Trophoblast cell (in vitro differentiated cells and primary cell): Measurements from ENCODE around the gene TTC12.

Experiments used
- DNase-seq, 2 donors: peaks; one replicate each; pipeline ENCODE4 v3.0.0-alpha.2; 2016
- H2AFZ ChIP-seq: 2 replicates; pipeline ENCODE4 v1.6.1; 2013; ENCODE audit warnings: low read length, moderate library complexity, mild to moderate bottlenecking; ENCODE audit not compliant: insufficient read depth, poor library complexity
- H2AK5ac ChIP-seq: 2 replicates; pipeline ENCODE4 v1.6.1; 2013; ENCODE audit warnings: mild to moderate bottlenecking, low read length
- H2BK120ac ChIP-seq: 2 replicates; pipeline ENCODE4 v1.6.1; 2013; ENCODE audit warnings: low read length, mild to moderate bottlenecking, moderate library complexity; ENCODE audit not compliant: insufficient read depth, poor library complexity
- H2BK12ac ChIP-seq: 2 replicates; pipeline ENCODE4 v1.6.1; 2013; ENCODE audit warnings: mild to moderate bottlenecking, low read length, moderate library complexity
- H2BK5ac ChIP-seq: 2 replicates; pipeline ENCODE4 v1.6.1; 2013; ENCODE audit warnings: low read length, low read depth, moderate library complexity, mild to moderate bottlenecking; ENCODE audit not compliant: poor library complexity
- H3K14ac ChIP-seq: 2 replicates; pipeline ENCODE4 v1.6.1; 2013; ENCODE audit warnings: mild to moderate bottlenecking, low read length
- H3K18ac ChIP-seq: 2 replicates; pipeline ENCODE4 v1.6.1; 2013; ENCODE audit warnings: mild to moderate bottlenecking, low read length
- H3K23ac ChIP-seq: 2 replicates; pipeline ENCODE4 v1.6.1; 2013; ENCODE audit warnings: low read length
- H3K27ac ChIP-seq: 2 replicates; pipeline ENCODE4 v1.5.1; 2013; ENCODE audit warnings: low read depth, mild to moderate bottlenecking, inconsistent platforms, low read length, moderate library complexity
- H3K27me3 ChIP-seq: 2 replicates; pipeline ENCODE4 v1.6.1; 2013; ENCODE audit warnings: inconsistent platforms, mild to moderate bottlenecking, low read length, moderate library complexity; ENCODE audit not compliant: insufficient read depth
- H3K36me3 ChIP-seq, 2 experiments: 1 replicate in 1 of 2; 2 replicates in 1 of 2; pipeline ENCODE4 v1.6.1; 2013; ENCODE audit warnings: low read length in 2 of 2, mild to moderate bottlenecking in 2 of 2, moderate library complexity in 1 of 2; ENCODE audit not compliant: insufficient read depth in 2 of 2, control insufficient read depth in 1 of 2
- H3K4ac ChIP-seq: 2 replicates; pipeline ENCODE4 v1.6.1; 2013; ENCODE audit warnings: low read depth, mild to moderate bottlenecking, low read length, moderate library complexity
- H3K4me1 ChIP-seq, 2 experiments: 1 replicate in 1 of 2; 2 replicates in 1 of 2; pipeline ENCODE4 v1.6.1; 2013; ENCODE audit warnings: low read length in 2 of 2, mild to moderate bottlenecking in 2 of 2, moderate library complexity in 1 of 2; ENCODE audit not compliant: insufficient read depth in 2 of 2, control insufficient read depth in 1 of 2
- H3K4me2 ChIP-seq: 2 replicates; pipeline ENCODE4 v1.6.1; 2013; ENCODE audit warnings: inconsistent platforms, mild to moderate bottlenecking, low read length, moderate library complexity
- H3K4me3 ChIP-seq: 2 replicates; pipeline ENCODE4 v1.5.1; 2013; ENCODE audit warnings: mild to moderate bottlenecking, low read depth, low read length, inconsistent platforms
- H3K79me1 ChIP-seq: one replicate; pipeline ENCODE4 v1.6.1; 2013; ENCODE audit warnings: low read length
- H3K79me2 ChIP-seq: 2 replicates; pipeline ENCODE4 v1.6.1; 2013; ENCODE audit warnings: low read length, mild to moderate bottlenecking; ENCODE audit not compliant: control insufficient read depth, insufficient read depth, poor library complexity
- H3K9ac ChIP-seq: 2 replicates; pipeline ENCODE4 v1.6.1; 2013; ENCODE audit warnings: mild to moderate bottlenecking, low read length
- H3K9me3 ChIP-seq: 2 replicates; pipeline ENCODE4 v1.6.1; 2013; ENCODE audit warnings: low read depth, mild to moderate bottlenecking, control low read depth, inconsistent platforms, low read length; ENCODE audit not compliant: insufficient read depth
- H4K12ac ChIP-seq: 2 replicates; pipeline ENCODE4 v1.6.1; 2013; ENCODE audit warnings: low read depth, mild to moderate bottlenecking, low read length, moderate library complexity
- H4K8ac ChIP-seq: 2 replicates; pipeline ENCODE4 v1.6.1; 2013; ENCODE audit warnings: low read depth, mild to moderate bottlenecking, low read length, moderate library complexity
- H4K91ac ChIP-seq: one replicate; pipeline ENCODE4 v1.6.1; 2013; ENCODE audit warnings: low read depth, mild to moderate bottlenecking, low read length, moderate library complexity
- WGBS: extraction: QIAGEN DNeasy Blood & Tissue Kit; methylation state at CpG from one replicate; pipeline ENCODE4 v1.1.7; 2013; ENCODE audit warnings: missing lambda C conversion rate; ENCODE audit not compliant: insufficient read length, insufficient coverage; ENCODE audit errors: extremely low coverage; 5-methylcytosine and 5-hydroxymethylcytosine counted together

TTC12 gene

GRCh38 chr11:113363996-113364641, 49.7 kb downstream of the TTC12 start:
- no CpG with 5 or more reads among the region's 7 CpGs for WGBS

DNA sequence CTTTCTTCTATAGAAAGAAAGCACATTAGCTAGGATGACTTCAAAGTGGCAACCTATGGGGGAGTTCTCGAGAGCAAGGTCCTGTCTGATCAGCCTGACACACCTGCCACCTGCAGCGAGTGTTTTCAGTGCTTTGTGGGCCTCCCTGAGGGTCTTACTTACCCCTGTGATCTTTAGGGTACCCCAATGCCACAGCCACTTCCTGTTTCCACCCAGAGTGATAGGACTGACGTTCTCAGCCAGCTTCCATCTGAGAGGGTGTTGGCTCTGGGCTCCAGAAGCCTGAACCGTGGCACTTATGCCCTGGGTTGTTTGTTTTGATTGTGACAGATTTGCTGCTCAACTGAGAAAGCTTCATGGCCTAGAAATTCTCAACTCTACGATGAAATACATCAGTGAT, 51.5 kb downstream of the TTC12 start:
- Histone ChIP-seq H3K18ac (no peak overlapping the region), H4K8ac (no peak overlapping the region), H3K4ac (no peak overlapping the region), H4K91ac (no peak overlapping the region), H3K23ac (no peak overlapping the region), H3K79me2 (no peaks in the 10 kb centered on the region), H3K27me3 (no peaks in the 10 kb centered on the region), H3K4me1 (no peaks in the 10 kb centered on the region), H3K9me3 (peaks cover 3% of the 10 kb centered on the region), H2AK5ac (no peak overlapping the region), H3K79me1 (no peaks in the 10 kb centered on the region), H2BK120ac (no peak overlapping the region), H3K27ac (no peak overlapping the region), H2AFZ (no peak overlapping the region), H2BK5ac (no peak overlapping the region), H4K12ac (no peak overlapping the region), H3K4me3 (no peak overlapping the region), H3K9ac (no peak overlapping the region), H3K4me2 (no peak overlapping the region), H2BK12ac (no peak overlapping the region), H3K36me3 (peaks cover 7 to 17% of the 10 kb centered on the region in 2 experiments), H3K14ac (no peak overlapping the region)
- DNase-seq = no peak
- no CpG with 5 or more reads among the region's 5 CpGs for WGBS

More at GRCh38 chr11:113363996-113364641, 49.7 kb downstream of the TTC12 start:
- no peaks in the 10 kb centered on the region for H3K4me1 ChIP-seq
- H3K14ac ChIP-seq = no peak overlapping the region
- no peak overlapping the region for H4K8ac ChIP-seq
- H3K36me3 ChIP-seq = peaks cover 11 to 22% of the 10 kb centered on the region in 2 experiments
- H3K9me3 ChIP-seq = peaks cover 2% of the 10 kb centered on the region
- no peak overlapping the region for H3K4ac ChIP-seq
- no peak overlapping the region for H2BK120ac ChIP-seq
- no peak overlapping the region for H4K91ac ChIP-seq
- H3K18ac ChIP-seq = no peak overlapping the region
- H2AK5ac ChIP-seq = no peak overlapping the region
- no peak overlapping the region for H4K12ac ChIP-seq
- H2AFZ ChIP-seq = no peak overlapping the region
- H3K4me2 ChIP-seq = no peak overlapping the region
- no peak overlapping the region for H2BK12ac ChIP-seq
- no peak overlapping the region for H3K27ac ChIP-seq
- H2BK5ac ChIP-seq = no peak overlapping the region
- H3K79me2 ChIP-seq = no peaks in the 10 kb centered on the region
- H3K27me3 ChIP-seq = no peaks in the 10 kb centered on the region
- H3K23ac ChIP-seq = no peak overlapping the region
- H3K79me1 ChIP-seq = no peaks in the 10 kb centered on the region
- no peak overlapping the region for H3K4me3 ChIP-seq
- H3K9ac ChIP-seq = no peak overlapping the region
- DNase-seq = no peak

DNA sequence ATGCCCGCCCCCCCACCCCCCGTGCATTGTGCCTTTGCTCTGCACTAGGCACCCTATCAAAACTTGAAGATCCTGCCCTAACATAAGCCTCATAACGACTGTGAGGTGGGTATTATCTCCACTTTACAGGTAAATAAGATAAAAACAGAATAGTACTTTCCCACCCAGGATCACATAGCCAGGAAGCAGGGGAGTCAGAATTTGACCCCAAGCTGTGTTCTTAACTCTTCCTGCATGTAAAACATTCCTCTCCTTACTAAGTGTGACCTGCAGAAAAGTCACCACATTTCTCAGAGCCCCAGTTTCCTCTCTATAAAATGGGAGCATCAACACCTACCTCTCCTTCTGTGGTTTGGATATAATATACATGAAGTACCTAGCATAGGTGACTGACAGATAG, 55.0 kb downstream of the TTC12 start:
- no peak overlapping the region for H3K14ac ChIP-seq
- no CpG with 5 or more reads among the region's 3 CpGs for WGBS

GRCh38 chr11:113370634-113371033, 56.3 kb downstream of the TTC12 start:
- peaks cover 3 to 5% of the 10 kb centered on the region in 2 experiments for H3K36me3 ChIP-seq
- H3K4me3 ChIP-seq = no peak overlapping the region
- WGBS = no CpG with 5 or more reads among the region's 5 CpGs
- H2BK5ac ChIP-seq = no peak overlapping the region
- no peak for DNase-seq
- no peak overlapping the region for H2BK12ac ChIP-seq
- no peaks in the 10 kb centered on the region for H3K79me2 ChIP-seq
- H4K12ac ChIP-seq = no peak overlapping the region
- no peak overlapping the region for H2BK120ac ChIP-seq
- no peaks in the 10 kb centered on the region for H3K4me1 ChIP-seq
- no peak overlapping the region for H2AK5ac ChIP-seq
- no peak overlapping the region for H4K8ac ChIP-seq
- H3K79me1 ChIP-seq = no peaks in the 10 kb centered on the region
- peaks cover 1% of the 10 kb centered on the region for H3K9me3 ChIP-seq
- H3K23ac ChIP-seq = no peak overlapping the region
- H4K91ac ChIP-seq = no peak overlapping the region
- H3K4ac ChIP-seq = no peak overlapping the region
- no peak overlapping the region for H3K9ac ChIP-seq
- H3K14ac ChIP-seq = no peak overlapping the region
- no peak overlapping the region for H2AFZ ChIP-seq
- H3K27ac ChIP-seq = no peak overlapping the region
- no peak overlapping the region for H3K4me2 ChIP-seq
- H3K27me3 ChIP-seq = no peaks in the 10 kb centered on the region
- H3K18ac ChIP-seq = no peak overlapping the region

More for the DNA sequence above, 55.0 kb downstream of the TTC12 start:
- no peak overlapping the region for H3K4me3 ChIP-seq
- H3K23ac ChIP-seq = no peak overlapping the region
- H3K27me3 ChIP-seq = no peaks in the 10 kb centered on the region
- H4K91ac ChIP-seq = no peak overlapping the region
- no peak overlapping the region for H2AK5ac ChIP-seq
- no peak overlapping the region for H4K12ac ChIP-seq
- H3K18ac ChIP-seq = no peak overlapping the region
- no peak overlapping the region for H2AFZ ChIP-seq
- DNase-seq = no peak
- H3K4ac ChIP-seq = no peak overlapping the region
- H3K79me2 ChIP-seq = no peaks in the 10 kb centered on the region
- no peak overlapping the region for H2BK12ac ChIP-seq
- H2BK5ac ChIP-seq = no peak overlapping the region
- H3K27ac ChIP-seq = no peak overlapping the region
- H3K4me1 ChIP-seq = no peaks in the 10 kb centered on the region
- H4K8ac ChIP-seq = no peak overlapping the region
- no peaks in the 10 kb centered on the region for H3K79me1 ChIP-seq
- H3K4me2 ChIP-seq = no peak overlapping the region
- H2BK120ac ChIP-seq = no peak overlapping the region
- H3K36me3 ChIP-seq = peaks cover 6 to 8% of the 10 kb centered on the region in 2 experiments
- peaks cover 1% of the 10 kb centered on the region for H3K9me3 ChIP-seq
- H3K9ac ChIP-seq = no peak overlapping the region
